Fibroblast of skin of scalp (primary cell): Measurements from ENCODE around the gene CTNND1. TPM values are rescaled to one million over a fixed set of nuclear protein-coding genes. Genes with fewer than 3 reads are reported as not detected.
"Not testable (repeated sequence)": the region's sequence is repeated elsewhere in the genome, so short reads cannot be mapped to it uniquely, and the experiment has no call there.

Experiments
- DNase-seq: peaks from one replicate; pipeline ENCODE4 v3.0.0-alpha.2; 2013
- polyA plus RNA-seq, 2 experiments: library from polyadenylated mRNA; unstranded; fragments of 120-200 nt; gene quantifications; one replicate each; pipeline ENCODE4 v1.2.1, GENCODE V29; 2013; ENCODE audit not compliant: insufficient read length in 2 of 2

Gene CTNND1
- 124 TPM for polyA plus RNA-seq (2013, experiment 1 of 2; ENCODE audit: insufficient read length)
- 134 TPM for polyA plus RNA-seq (2013, experiment 2 of 2; ENCODE audit: insufficient read length)

GRCh38 chr11:57761301-57762234 lies at the start of gene CTNND1:
Gene CTNND1 (plus strand): TSS chr11:57761802. CDS start chr11:57791479, 29,677 bp downstream.
- peak; percentile 98 for DNase-seq

- DNase-seq, result peak; percentile 99
Observed at GRCh38 chr11:57712256-57713150, 49.1 kb upstream of the CTNND1 start, which contains the start of gene TMX2. Gene TMX2 (plus strand): TSS chr11:57712593. CDS start chr11:57712619, 26 bp downstream.

GRCh38 chr11:57713835-57714234 lies 47.8 kb upstream of the CTNND1 start:
- DNase-seq, result no peak

GRCh38 chr11:57716726-57717125 lies 44.9 kb upstream of the CTNND1 start:
- DNase-seq, result not testable (repeated sequence)

- no peak for DNase-seq
Observed at GRCh38 chr11:57727185-57727584, 34.4 kb upstream of the CTNND1 start.

- DNase-seq, result no peak
Observed at GRCh38 chr11:57728829-57729228, 32.8 kb upstream of the CTNND1 start.

- DNase-seq, result no peak
Observed at GRCh38 chr11:57729479-57729878, 32.1 kb upstream of the CTNND1 start.

- DNase-seq, result no peak
Observed at GRCh38 chr11:57732661-57733060, 28.9 kb upstream of the CTNND1 start.

- no peak for DNase-seq
Observed at GRCh38 chr11:57735619-57736298, 25.8 kb upstream of the CTNND1 start.

GRCh38 chr11:57741132-57742086 lies 20.2 kb upstream of the CTNND1 start, which contains the start of gene SELENOH:
Gene SELENOH (plus strand): TSS chr11:57741491. CDS start chr11:57741596, 105 bp downstream.
- DNase-seq, result peak; percentile 97

GRCh38 chr11:57742087-57742452 lies 19.5 kb upstream of the CTNND1 start:
- no peak for DNase-seq

GRCh38 chr11:57744357-57744756 lies 17.2 kb upstream of the CTNND1 start:
- no peak for DNase-seq

GRCh38 chr11:57745206-57745605 lies 16.4 kb upstream of the CTNND1 start:
- DNase-seq, result no peak

- no peak for DNase-seq
Observed at GRCh38 chr11:57746920-57747319, 14.7 kb upstream of the CTNND1 start.

- DNase-seq, result no peak
Observed at GRCh38 chr11:57751176-57751575, 10.4 kb upstream of the CTNND1 start.

- peak; percentile 56 for DNase-seq
Observed at GRCh38 chr11:57751676-57752253, 9.8 kb upstream of the CTNND1 start, which contains the start of gene BTBD18. Gene BTBD18 (minus strand): TSS chr11:57751819. CDS start chr11:57751188, 631 bp downstream.

GRCh38 chr11:57752954-57753353 lies 8.6 kb upstream of the CTNND1 start:
- no peak for DNase-seq

GRCh38 chr11:57758174-57758573 lies 3.4 kb upstream of the CTNND1 start:
- no peak for DNase-seq

- no peak for DNase-seq
Observed at GRCh38 chr11:57762235-57762861, 746 bp downstream of the CTNND1 start.

- DNase-seq, result peak; percentile 46
Observed at GRCh38 chr11:57763568-57763967, 2.0 kb downstream of the CTNND1 start.
